NCI-H128 (cell line): ENCODE measurements around the gene GOLGA5.
"Not testable (repeated sequence)": the region's sequence is repeated elsewhere in the genome, so short reads cannot be mapped to it uniquely, and the experiment has no call there.

Experiments
- DNase-seq: peaks from one replicate; lab custom pipeline; 2025; ENCODE audit not compliant: unreplicated experiment; lab: John Stamatoyannopoulos, UW

GOLGA5 gene, protein sequence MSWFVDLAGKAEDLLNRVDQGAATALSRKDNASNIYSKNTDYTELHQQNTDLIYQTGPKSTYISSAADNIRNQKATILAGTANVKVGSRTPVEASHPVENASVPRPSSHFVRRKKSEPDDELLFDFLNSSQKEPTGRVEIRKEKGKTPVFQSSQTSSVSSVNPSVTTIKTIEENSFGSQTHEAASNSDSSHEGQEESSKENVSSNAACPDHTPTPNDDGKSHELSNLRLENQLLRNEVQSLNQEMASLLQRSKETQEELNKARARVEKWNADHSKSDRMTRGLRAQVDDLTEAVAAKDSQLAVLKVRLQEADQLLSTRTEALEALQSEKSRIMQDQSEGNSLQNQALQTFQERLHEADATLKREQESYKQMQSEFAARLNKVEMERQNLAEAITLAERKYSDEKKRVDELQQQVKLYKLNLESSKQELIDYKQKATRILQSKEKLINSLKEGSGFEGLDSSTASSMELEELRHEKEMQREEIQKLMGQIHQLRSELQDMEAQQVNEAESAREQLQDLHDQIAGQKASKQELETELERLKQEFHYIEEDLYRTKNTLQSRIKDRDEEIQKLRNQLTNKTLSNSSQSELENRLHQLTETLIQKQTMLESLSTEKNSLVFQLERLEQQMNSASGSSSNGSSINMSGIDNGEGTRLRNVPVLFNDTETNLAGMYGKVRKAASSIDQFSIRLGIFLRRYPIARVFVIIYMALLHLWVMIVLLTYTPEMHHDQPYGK

DNA sequence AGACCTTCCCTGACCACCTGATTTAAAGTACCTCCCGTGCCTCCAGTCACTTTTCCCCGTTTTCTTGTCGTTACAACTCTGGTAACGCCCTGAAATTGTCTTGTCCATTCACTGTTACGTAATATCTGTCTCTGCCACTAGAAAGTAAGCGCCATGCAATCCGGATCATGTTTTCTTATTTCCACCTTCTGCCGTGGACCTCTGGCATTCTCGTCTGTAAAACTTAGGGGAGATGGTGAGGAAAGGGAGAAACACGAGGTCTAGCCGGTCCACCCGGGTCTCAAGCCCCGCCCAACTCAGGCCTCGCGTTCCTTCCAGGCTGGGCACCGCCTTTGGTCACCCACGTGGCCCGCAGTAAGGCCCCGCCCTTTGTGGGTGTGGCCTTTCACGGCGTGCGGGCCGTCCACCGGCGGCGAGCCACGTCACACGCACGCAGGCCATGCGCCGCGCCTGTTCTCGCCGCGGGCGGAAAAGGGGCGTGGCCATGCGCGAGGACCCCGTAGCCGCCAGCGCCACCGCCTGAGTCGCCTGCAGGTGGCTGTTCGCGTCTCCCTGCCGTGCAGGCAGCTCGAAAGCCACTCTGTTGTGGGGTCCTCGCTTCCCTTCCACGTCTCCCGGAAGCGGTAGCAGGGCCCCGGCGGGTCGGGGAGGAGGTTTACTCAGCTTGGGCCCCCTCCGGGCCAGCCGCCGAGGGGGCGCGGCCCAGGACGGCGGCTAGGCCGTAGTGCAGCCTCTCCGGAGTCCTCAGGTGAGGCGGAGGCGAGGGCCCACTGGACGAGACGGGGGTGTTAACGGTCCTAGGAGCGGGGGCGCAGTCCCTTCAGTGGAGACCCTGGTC lies at the start of gene GOLGA5:
GOLGA5 (plus strand) TSS at position 597 of the 838 bp plus-strand sequence. CDS start 3,133 bp downstream, outside the sequence.
- peak; percentile 100 for DNase-seq

DNA sequence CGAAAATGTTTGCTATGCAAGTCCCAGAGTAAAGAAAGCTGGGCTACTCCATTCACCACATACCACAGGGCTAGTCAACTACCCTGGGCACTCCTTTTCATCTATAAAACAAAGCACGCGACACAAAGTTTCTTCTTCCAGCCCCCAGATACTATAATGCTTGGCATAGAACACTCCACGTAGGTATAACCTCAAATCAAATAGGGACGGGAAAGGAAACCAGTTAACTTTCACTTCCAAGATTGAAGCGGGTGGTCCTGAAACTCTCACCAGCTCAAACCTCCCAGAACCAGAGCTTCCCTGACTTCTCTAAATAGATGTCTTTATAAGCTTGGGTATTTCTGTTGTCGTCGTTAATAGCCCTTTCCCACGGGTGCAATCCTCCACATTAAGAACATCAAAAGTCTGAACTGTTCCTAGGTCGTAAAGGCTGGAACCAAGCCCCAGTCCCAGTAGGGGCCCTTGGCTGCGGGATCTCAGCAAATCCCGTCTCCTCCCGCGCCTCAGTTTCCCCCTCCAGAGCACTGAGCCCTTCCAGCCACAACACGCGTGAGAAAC lies 46.3 kb upstream of the GOLGA5 start:
- DNase-seq, result no peak

DNA sequence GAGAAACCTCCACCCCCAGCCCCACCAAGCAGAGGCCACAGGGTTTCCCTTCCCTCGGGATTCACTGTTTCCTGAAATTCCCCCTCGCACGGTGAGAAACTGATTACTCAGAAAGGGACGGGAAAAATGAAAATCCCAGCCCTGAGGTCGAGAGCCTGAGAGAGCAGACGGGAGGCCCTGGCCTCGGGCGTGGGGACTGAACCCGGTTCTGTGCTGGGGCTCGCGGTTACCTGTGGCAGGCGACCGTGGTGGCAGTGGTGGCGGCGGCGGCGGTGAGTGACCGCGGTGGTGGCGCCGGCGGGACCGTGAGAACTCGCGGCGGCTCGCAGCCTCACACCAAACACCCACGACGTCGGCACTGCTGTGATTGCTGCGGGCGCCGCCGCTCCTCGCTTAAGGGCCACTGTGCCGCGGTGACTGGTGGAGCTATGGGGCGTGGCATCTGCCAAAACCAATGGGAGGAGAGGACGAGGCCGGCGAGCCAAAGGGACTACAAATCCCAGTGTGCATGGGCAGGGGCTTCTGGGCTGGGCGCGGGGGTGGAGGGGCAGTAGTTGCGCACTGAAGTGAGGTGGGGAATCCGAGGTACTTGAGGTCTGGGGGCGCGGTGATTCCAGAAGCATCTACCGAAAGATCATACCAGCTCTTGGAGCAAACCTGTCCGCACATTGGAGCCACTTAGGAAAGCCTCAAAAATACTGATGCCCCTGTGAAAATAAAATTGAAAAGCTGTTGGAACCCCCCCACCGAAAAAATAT lies 45.7 kb upstream of the GOLGA5 start, which contains the start of gene LGMN:
LGMN (minus strand) TSS at position 369 of the 758 bp plus-strand sequence. CDS start 15,841 bp downstream, outside the sequence.
- DNase-seq, result peak; percentile 95

DNA sequence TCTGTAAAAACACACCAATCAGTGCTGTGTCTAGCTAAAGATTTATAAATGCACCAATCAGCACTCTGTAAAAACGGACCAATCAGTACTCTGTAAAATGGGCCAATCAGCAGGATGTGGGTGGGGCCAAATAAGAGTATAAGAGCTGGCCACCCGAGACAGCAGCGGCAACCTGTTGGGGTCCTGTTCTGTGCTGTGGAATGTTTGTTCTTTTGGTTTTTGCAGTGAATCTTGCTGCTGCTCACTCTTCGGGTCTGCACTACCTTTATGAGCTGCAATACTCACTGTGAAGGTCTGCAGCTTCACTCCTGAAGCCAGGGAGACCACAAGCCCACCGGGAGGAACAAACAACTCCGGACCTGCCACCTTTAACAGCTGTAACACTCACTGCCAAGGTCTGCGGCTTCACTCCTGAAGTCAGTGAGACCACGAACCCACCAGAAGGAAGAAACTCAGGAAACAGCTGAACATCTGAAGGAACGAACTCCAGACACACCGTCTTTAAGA lies 43.8 kb upstream of the GOLGA5 start:
- DNase-seq, result not testable (repeated sequence)

DNA sequence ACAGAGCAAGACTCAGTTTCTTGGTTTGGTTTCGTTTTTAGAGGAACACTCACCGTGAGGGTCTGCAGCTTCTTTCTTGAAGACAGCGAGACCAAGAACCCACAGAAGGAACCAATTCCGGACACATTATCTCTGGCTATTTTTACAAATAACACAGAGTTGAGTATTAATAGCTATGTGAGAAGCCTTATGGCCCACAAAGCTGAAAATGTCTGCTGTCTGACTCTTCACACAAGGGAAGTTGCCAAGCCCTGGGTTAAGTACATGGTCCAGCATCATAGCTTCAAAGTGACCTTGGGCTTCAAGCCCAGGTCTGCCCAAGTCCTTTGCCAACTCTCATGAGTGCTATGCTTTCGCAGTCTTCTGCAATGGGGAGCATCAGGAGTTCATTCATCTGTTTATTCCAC lies 43.1 kb upstream of the GOLGA5 start:
- DNase-seq, result no peak

DNA sequence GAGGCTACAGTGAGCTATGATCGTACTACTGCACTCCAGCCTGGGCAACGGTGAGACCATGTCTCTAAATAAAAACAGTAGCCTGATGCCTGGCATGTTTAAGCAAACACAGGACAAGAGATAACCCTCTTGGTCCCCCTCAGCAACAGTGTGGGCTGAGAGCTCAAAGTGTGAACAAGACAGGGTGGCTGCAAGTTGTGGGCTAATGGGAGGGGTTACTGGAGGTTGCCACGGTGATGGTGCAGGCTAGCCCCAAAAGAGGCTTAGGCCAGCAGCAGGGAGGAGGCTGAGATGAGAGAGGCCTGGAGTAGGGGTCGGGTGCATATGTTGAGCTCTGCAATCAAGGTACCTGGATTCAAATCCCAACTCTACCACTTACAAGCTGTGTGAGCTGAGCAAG lies 42.3 kb upstream of the GOLGA5 start:
- no peak for DNase-seq

DNA sequence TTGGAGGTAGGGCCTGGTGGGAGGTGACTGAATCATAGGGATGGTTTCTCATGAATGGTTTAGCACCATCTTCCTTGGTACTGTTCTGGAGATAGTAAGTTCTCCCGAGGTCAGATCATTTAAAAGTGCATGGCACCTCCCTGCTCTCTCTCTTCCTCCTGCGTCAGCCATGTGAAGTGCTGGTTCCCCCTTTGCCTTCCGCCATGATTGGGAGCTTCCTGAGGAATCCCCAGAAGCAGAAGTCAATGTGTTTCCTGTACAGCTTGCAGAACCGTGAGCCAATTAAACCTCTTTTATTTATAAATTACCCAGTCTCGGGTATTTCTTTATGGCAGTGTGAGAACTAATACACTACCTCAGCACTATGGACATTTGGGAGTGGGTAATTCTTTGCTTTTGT lies 40.9 kb upstream of the GOLGA5 start:
- no peak for DNase-seq

DNA sequence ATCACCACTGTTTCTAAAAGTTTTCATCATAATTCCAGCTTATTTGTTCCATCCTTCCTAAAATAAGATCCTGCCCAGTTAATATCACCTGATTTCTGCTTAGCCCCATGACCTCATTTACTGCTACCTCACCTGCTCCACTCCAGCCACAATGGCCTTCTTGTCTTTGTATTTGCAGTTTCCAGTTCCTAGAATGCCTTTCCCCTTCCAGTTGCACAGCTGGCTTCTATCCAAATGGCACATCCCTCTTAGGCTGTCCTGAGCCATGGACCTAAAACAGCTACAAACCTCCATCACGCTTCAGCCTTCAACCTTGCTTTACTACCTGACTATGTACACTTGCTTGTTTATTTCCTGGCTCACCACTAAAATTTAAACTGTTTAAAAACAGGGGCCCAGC lies 39.1 kb upstream of the GOLGA5 start:
- DNase-seq, result no peak

DNA sequence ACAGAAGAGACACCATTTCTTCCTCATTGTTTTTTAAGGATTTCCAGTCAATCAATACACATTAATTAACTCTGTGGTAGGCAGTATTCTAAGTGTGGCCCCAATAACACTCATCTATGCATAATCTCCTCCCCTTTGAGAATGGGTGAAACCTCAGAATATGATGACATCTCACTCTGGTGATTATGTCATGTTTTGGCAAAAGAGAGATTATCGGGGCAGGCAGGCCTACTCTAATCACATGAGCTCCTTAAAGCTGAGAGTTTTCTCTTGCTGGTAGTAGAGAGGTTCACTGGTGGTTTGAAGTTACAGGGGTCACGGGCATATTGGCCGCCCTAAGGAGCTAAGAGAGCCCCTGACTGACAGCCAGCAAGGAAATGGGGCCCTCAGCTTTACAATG lies 38.6 kb upstream of the GOLGA5 start:
- DNase-seq, result no peak

DNA sequence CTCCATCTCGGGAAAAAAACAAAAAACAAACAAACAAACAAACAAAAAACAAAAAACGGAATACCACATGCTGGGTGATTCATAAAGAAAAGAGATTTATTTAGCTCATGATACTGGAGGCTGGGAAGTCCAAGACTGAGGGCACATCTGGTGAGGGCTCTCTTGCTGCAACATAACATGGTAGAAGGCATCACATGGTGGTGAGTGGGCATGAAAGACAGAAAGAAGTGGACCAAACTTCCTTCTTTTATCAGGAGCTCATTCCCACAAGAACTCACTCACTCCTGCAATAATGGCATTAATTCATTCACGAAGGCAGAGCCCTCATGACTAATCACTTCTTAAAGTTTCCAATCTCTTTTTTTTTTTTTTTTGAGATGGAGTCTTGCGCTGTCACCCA lies 37.7 kb upstream of the GOLGA5 start:
- no peak for DNase-seq

DNA sequence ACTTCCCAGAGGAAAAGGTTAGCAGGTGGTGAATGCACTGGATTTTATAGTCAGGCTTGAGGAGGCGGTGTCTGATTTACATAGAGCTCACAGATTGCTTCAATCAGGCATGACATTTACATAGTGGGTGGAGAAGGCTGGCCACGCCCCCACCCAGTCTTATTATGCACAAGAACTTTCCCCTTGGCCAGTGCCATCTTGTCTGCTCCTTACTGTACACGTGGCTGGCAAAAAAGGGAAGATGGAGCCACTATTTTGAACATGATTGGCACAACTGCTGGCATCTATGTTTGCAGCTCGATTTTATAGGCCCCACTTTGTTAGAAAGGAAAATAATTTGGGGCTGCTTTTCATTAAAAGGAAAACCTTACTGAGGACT lies 34.8 kb upstream of the GOLGA5 start:
- DNase-seq, result no peak

DNA sequence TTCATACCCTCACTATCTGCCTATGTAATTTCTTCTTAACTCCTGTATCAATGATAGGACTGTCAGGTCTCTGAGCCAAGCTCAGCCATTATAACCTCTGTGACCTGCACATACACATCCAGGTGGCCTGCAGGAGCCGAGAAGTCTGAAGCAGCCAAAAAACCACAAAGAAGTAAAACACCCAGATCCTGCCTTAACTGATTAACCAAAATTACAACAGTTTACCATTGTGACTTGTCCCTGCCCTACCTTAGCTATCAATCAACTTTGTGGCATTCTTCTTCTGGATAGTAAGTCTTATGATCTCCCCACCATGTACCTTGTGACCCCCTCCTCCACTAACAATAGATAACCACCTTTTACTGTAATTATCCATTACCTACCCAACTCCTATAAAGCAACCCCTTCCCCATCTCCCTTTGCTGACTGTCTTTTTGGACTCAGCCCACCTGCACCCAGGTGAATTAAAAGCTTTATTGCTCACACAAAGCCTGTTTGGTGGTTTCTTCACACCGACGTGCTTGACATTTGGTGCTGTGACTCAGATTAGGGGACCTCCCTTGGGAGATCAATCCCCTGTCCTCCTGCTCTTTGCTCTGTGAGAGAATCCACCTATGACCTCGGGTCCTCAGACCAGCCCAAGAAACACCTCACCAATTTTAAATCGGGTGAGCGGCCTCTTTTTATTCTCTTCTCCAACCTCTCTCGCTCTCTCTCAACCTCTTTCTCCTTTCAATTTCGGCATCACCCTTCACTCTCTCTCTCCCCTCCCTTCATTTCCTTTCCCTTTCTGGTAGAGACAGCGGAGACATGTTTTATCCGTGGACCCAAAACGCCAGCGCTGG lies 34.2 kb upstream of the GOLGA5 start:
- DNase-seq, result no peak

DNA sequence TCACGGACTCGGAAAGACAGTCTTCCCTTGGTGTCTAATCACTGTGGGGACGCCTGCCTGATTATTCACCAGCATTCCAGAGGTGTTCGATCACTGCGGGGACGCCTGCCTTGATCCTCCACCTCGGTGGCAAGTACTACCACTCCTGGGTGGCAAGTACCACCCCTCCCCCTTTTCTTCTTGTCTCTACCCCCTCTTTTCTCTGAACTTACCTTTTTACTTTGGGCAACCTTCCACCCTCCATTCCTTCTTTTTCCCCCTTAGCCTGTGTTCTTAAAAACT lies 33.6 kb upstream of the GOLGA5 start:
- no peak for DNase-seq

DNA sequence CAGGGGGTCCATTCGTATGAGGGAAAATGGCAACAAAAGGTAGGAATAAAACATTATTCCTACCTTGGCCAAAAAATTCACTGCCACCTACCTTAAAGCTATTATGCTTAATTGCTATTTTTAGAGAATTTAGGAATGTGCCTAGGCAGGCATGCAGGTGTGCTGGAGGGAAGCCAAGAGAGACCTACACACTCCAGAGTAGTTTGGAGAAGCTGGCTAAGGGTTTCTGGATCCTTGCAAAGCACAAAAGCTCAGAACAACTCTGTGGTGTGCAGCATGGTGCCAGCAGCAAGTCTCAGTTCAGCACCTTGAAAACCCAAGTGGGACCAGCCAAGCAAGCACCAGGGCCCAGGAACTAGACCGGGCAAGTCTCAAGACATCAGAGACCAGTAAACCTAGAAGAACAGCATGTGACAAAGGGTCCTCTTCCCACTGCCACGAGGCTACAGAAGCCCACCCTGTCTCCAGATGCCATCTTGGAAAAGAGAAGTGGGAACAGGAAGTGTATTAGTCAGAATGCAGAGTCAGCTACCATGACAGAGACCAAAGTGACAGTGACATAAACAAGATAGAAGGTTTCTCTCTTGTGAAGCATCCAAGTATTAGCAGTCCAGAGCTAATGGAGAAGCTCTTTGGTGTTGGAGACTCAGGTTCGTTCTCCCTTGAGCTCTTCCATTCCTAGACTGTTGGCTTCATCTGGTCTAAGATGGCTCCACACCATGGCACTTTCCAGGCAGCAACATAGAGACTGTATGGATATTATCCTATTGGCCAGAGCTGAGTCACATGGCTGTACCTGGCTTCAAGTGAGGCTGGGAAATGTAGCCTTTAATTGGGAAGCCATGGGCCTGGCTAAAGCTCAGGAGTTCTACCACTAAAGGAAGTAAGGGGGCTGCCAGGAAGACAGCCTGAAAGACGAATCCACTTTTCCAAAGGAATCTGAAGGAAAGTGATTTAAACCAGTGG lies 30.2 kb upstream of the GOLGA5 start:
- DNase-seq, result not testable (repeated sequence)

DNA sequence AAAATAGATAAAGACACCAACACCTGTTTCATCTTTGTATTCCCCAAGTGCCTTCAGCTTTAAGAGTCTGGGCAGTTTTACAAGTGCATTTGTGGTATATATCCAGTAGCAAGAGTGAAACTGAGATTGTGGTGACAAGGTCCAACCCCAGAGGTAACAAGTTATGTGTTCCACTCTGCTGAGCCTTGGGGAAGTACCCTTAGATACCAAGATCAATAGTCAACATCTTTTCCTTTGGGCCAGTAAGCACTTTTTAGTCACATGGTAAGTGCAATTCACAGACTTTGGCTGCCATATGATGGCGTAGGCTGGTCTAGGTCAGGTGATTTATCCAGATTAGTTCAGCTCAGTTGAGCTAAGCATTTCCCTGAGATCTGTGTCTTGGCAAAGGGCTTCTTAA lies 25.9 kb upstream of the GOLGA5 start:
- not testable (repeated sequence) for DNase-seq

DNA sequence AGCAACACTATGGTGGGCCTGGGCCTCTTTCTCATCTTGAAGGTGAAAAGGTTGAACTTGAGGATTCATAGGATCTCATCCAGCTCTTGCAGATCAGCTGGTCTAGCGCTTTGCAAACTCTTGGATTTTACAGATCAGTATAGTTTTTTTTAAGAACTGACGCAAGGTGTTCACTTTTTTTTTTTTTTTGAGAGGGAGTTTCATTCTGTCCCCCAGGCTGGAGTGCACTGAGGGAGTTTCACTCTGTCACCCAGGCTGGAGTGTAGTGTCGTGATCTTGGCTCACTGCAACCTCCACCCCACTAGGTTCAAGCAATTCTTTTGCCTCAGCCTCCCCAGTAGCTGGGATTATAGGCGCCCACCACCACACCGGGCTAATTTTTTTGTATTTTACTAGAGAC lies 25.3 kb upstream of the GOLGA5 start:
- no peak for DNase-seq

DNA sequence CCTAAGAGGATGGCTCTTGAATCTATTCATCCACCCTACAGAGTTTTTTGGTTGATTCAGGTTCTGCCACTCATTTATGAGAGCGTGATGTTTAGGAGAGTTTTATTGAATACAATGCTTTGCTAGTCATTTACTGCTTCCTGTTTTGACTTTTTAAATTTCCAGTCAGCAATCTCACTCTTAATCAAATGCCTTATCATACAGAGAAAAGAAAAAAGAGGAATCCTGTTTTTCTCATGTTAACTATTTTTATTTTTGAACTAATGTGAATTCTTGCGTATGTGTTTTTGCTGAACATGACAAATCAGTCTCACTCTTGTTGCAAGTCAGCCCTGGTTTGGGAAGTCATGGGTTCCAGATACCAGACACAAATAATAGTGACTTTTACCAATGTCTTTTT lies 23.6 kb upstream of the GOLGA5 start:
- DNase-seq, result no peak

DNA sequence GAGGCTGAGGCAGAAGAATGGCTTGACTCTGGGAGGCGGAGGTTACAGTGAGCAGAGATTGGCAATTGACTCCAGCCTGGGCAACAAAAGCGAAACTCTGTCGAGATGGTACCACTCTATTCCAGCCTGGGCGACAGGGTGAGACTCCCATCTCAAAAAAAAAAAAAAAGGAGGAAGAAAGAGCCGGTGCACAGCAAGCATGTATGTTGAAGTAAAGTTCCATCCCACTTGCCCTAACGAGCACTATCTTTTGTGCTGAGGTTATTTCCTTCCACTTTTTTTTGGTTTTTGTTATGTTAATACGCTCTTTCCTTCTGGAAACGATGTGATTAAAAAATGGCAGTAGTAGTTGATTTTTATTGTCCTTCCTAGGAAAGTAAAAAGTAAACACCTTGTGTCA lies 19.5 kb upstream of the GOLGA5 start:
- no peak for DNase-seq
